ENCODE measurements around the gene FLNC. TPM values are rescaled to one million over a fixed set of nuclear protein-coding genes. Genes with fewer than 3 reads are reported as not detected.

The FLNC gene
- total and polyA plus RNA-seq, 3 experiments from 2014 or later, result not detected

GRCh38 chr7:128831994-128832879 lies 2.0 kb downstream of the FLNC start:
- H3K4me1 Mint-ChIP-seq, result peaks cover 6 to 21% (median 12%) of the 10 kb centered on the region in 3 donors
- DNase-seq, result no peak
- H3K9me3 Mint-ChIP-seq, result no peaks in the 10 kb centered on the region
- H3K4me1 ChIP-seq (ENCODE audit: insufficient read depth, low read length), result peaks cover 7% of the 10 kb centered on the region
- H3K27me3 Mint-ChIP-seq, result peaks cover 20 to 31% of the 10 kb centered on the region in 2 donors
- ChIA-PET CTCF (interaction anchor here (0.8 to 1.4 kb wide), 2 partner anchors 10 to 12 kb away, joined by 3 to 4 read pairs; no protein-coding TSS in a partner anchor), POLR2A (no interaction called here)
- no peaks in the 10 kb centered on the region for H3K36me3 Mint-ChIP-seq
- H3K36me3 ChIP-seq (ENCODE audit: insufficient read depth, low read length), result no peaks in the 10 kb centered on the region
- peaks cover 15% of the 10 kb centered on the region for H3K27me3 ChIP-seq (ENCODE audit: insufficient read depth, low read length, poor library complexity, severe bottlenecking)
- peak overlapping the region; percentile 74 for H3K27ac ChIP-seq (ENCODE audit: low read depth, low read length)
- H3K27ac Mint-ChIP-seq, result peak overlapping the region in 1 of 8 donors; percentile 33
- H3K4me3 ChIP-seq (ENCODE audit: low read length), result no peak overlapping the region
- H3K9me3 ChIP-seq (ENCODE audit: low read length), result no peaks in the 10 kb centered on the region
- H3K4me3 Mint-ChIP-seq, result peak overlapping the region in 1 of 7 donors; percentile 70

- no peaks in the 10 kb centered on the region for H3K36me3 ChIP-seq (ENCODE audit: insufficient read depth, low read length)
- no peaks in the 10 kb centered on the region for H3K9me3 ChIP-seq (ENCODE audit: low read length)
- Mint-ChIP-seq H3K9me3 (no peaks in the 10 kb centered on the region), H3K27me3 (peaks cover 20 to 28% of the 10 kb centered on the region in 2 donors), H3K36me3 (no peaks in the 10 kb centered on the region), H3K4me3 (no peak overlapping the region), H3K27ac (no peak overlapping the region), H3K4me1 (peaks cover 6 to 21% (median 12%) of the 10 kb centered on the region in 3 donors)
- ChIA-PET CTCF (interaction anchor here (1.4 kb wide), 1 partner anchor 9 kb away, joined by 4 read pairs; no protein-coding TSS in a partner anchor), POLR2A (no interaction called here)
- H3K4me3 ChIP-seq (ENCODE audit: low read length), result no peak overlapping the region
- no peak for DNase-seq
- peaks cover 15% of the 10 kb centered on the region for H3K27me3 ChIP-seq (ENCODE audit: insufficient read depth, low read length, poor library complexity, severe bottlenecking)
- peaks cover 7% of the 10 kb centered on the region for H3K4me1 ChIP-seq (ENCODE audit: insufficient read depth, low read length)
- H3K27ac ChIP-seq (ENCODE audit: low read depth, low read length), result peak overlapping the region; percentile 74
Observed at GRCh38 chr7:128832880-128833147, 2.6 kb downstream of the FLNC start.

GRCh38 chr7:128833148-128833945 lies 3.1 kb downstream of the FLNC start:
- Histone ChIP-seq H3K4me3 (ENCODE audit: low read length) (no peak overlapping the region), H3K9me3 (ENCODE audit: low read length) (no peaks in the 10 kb centered on the region), H3K27ac (ENCODE audit: low read depth, low read length) (peak overlapping the region; percentile 74), H3K27me3 (ENCODE audit: insufficient read depth, low read length, poor library complexity, severe bottlenecking) (peaks cover 14% of the 10 kb centered on the region), H3K36me3 (ENCODE audit: insufficient read depth, low read length) (no peaks in the 10 kb centered on the region), H3K4me1 (ENCODE audit: insufficient read depth, low read length) (peaks cover 7% of the 10 kb centered on the region)
- no peak for DNase-seq
- H3K27ac Mint-ChIP-seq, result no peak overlapping the region
- H3K27me3 Mint-ChIP-seq, result peaks cover 19 to 23% of the 10 kb centered on the region in 2 donors
- POLR2A ChIA-PET, result no interaction called here
- no peaks in the 10 kb centered on the region for H3K36me3 Mint-ChIP-seq
- CTCF ChIA-PET, result interaction anchor here (1.4 kb wide), 1 partner anchor 9 kb away, joined by 4 read pairs; no protein-coding TSS in a partner anchor
- peaks cover 6 to 21% (median 12%) of the 10 kb centered on the region in 3 donors for H3K4me1 Mint-ChIP-seq
- H3K4me3 Mint-ChIP-seq, result peak overlapping the region in 1 of 7 donors; percentile 59
- H3K9me3 Mint-ChIP-seq, result no peaks in the 10 kb centered on the region

- no peak overlapping the region for H3K27ac Mint-ChIP-seq
- H3K4me3 Mint-ChIP-seq, result no peak overlapping the region
- peaks cover 7% of the 10 kb centered on the region for H3K4me1 ChIP-seq (ENCODE audit: insufficient read depth, low read length)
- peaks cover 6 to 21% (median 12%) of the 10 kb centered on the region in 3 donors for H3K4me1 Mint-ChIP-seq
- H3K9me3 Mint-ChIP-seq, result no peaks in the 10 kb centered on the region
- peaks cover 9% of the 10 kb centered on the region for H3K27me3 ChIP-seq (ENCODE audit: insufficient read depth, low read length, poor library complexity, severe bottlenecking)
- no peaks in the 10 kb centered on the region for H3K9me3 ChIP-seq (ENCODE audit: low read length)
- no peak for DNase-seq
- ChIA-PET CTCF (no interaction called here), POLR2A (no interaction called here)
- H3K4me3 ChIP-seq (ENCODE audit: low read length), result no peak overlapping the region
- H3K27me3 Mint-ChIP-seq, result peaks cover 14 to 18% of the 10 kb centered on the region in 2 donors
- no peaks in the 10 kb centered on the region for H3K36me3 ChIP-seq (ENCODE audit: insufficient read depth, low read length)
- no peaks in the 10 kb centered on the region for H3K36me3 Mint-ChIP-seq
- H3K27ac ChIP-seq (ENCODE audit: low read depth, low read length), result no peak overlapping the region
Observed at GRCh38 chr7:128833946-128834325, 3.7 kb downstream of the FLNC start.

- CTCF ChIA-PET, result interaction anchor here (1.8 kb wide), 1 partner anchor 48 kb away, joined by 7 read pairs; no protein-coding TSS in a partner anchor
- H3K9me3 ChIP-seq (ENCODE audit: low read length), result no peaks in the 10 kb centered on the region
- H3K4me3 ChIP-seq (ENCODE audit: low read length), result no peak overlapping the region
- Mint-ChIP-seq H3K4me3 (no peak overlapping the region), H3K4me1 (peaks cover 4 to 13% (median 5%) of the 10 kb centered on the region in 3 donors), H3K27ac (no peak overlapping the region), H3K9me3 (no peaks in the 10 kb centered on the region), H3K27me3 (peaks cover 7 to 9% of the 10 kb centered on the region in 2 donors), H3K36me3 (no peaks in the 10 kb centered on the region)
- no peaks in the 10 kb centered on the region for H3K36me3 ChIP-seq (ENCODE audit: insufficient read depth, low read length)
- POLR2A ChIA-PET, result no interaction called here
- no peaks in the 10 kb centered on the region for H3K27me3 ChIP-seq (ENCODE audit: insufficient read depth, low read length, poor library complexity, severe bottlenecking)
- H3K4me1 ChIP-seq (ENCODE audit: insufficient read depth, low read length), result no peaks in the 10 kb centered on the region
- no peak for DNase-seq
- no peak overlapping the region for H3K27ac ChIP-seq (ENCODE audit: low read depth, low read length)
Observed at GRCh38 chr7:128835231-128835751, 5.1 kb downstream of the FLNC start.

- Histone ChIP-seq H3K4me3 (ENCODE audit: low read length) (no peak overlapping the region), H3K9me3 (ENCODE audit: low read length) (no peaks in the 10 kb centered on the region), H3K27ac (ENCODE audit: low read depth, low read length) (no peak overlapping the region), H3K4me1 (ENCODE audit: insufficient read depth, low read length) (no peaks in the 10 kb centered on the region), H3K36me3 (ENCODE audit: insufficient read depth, low read length) (no peaks in the 10 kb centered on the region), H3K27me3 (ENCODE audit: insufficient read depth, low read length, poor library complexity, severe bottlenecking) (no peaks in the 10 kb centered on the region)
- POLR2A ChIA-PET, result no interaction called here
- Mint-ChIP-seq H3K4me1 (peaks cover 0 to 7% (median 0%) of the 10 kb centered on the region in 3 donors), H3K27ac (peak overlapping the region in 1 of 8 donors; percentile 36), H3K36me3 (no peaks in the 10 kb centered on the region), H3K4me3 (no peak overlapping the region), H3K9me3 (no peaks in the 10 kb centered on the region), H3K27me3 (peaks cover 1 to 4% of the 10 kb centered on the region in 2 donors)
- DNase-seq, result no peak
- CTCF ChIA-PET, result interaction anchor here (1.8 kb wide), 1 partner anchor 48 kb away, joined by 7 read pairs; no protein-coding TSS in a partner anchor
Observed at GRCh38 chr7:128835790-128836641, 5.8 kb downstream of the FLNC start.

- H3K27ac Mint-ChIP-seq, result peak overlapping the region in 1 of 8 donors; percentile 36
Observed at GRCh38 chr7:128836729-128837348, 6.6 kb downstream of the FLNC start.

More at GRCh38 chr7:128836729-128837348, 6.6 kb downstream of the FLNC start:
- H3K27ac ChIP-seq (ENCODE audit: low read depth, low read length), result no peak overlapping the region
- peaks cover 1 to 4% of the 10 kb centered on the region in 2 donors for H3K27me3 Mint-ChIP-seq
- no peaks in the 10 kb centered on the region for H3K36me3 ChIP-seq (ENCODE audit: insufficient read depth, low read length)
- H3K9me3 Mint-ChIP-seq, result no peaks in the 10 kb centered on the region
- no peaks in the 10 kb centered on the region for H3K36me3 Mint-ChIP-seq
- ChIA-PET CTCF (interaction anchor here (1.8 kb wide), 1 partner anchor 47 kb away, joined by 7 read pairs; no protein-coding TSS in a partner anchor), POLR2A (no interaction called here)
- no peaks in the 10 kb centered on the region for H3K4me1 Mint-ChIP-seq
- no peak for DNase-seq
- no peak overlapping the region for H3K4me3 Mint-ChIP-seq
- H3K9me3 ChIP-seq (ENCODE audit: low read length), result no peaks in the 10 kb centered on the region
- no peaks in the 10 kb centered on the region for H3K4me1 ChIP-seq (ENCODE audit: insufficient read depth, low read length)
- H3K27me3 ChIP-seq (ENCODE audit: insufficient read depth, low read length, poor library complexity, severe bottlenecking), result no peaks in the 10 kb centered on the region
- H3K4me3 ChIP-seq (ENCODE audit: low read length), result no peak overlapping the region
